NT2/D1 (cell line): Measurements from ENCODE around the gene FAM237A.

Experiments
- SUZ12 ChIP-seq: IDR thresholded peaks from 2 replicates; pipeline ENCODE4 v1.6.1; 2011; ENCODE audit not compliant: insufficient read length, insufficient read depth; ENCODE audit errors: extremely low read depth
- YY1 ChIP-seq: IDR thresholded peaks from 2 replicates; pipeline ENCODE4 v1.6.1; 2011; ENCODE audit not compliant: insufficient read length, insufficient read depth

- no peak for TF ChIP-seq YY1
- TF ChIP-seq SUZ12: no peak
These were observed 1.1 kb upstream of the FAM237A start for GRCh38 chr2:206641226-206641625.
